MM.1S (cell line): ENCODE results near the gene PROX1.
A peak's percentile ranks its signal among the peaks of the same experiment; 100 is the strongest.

Experiments
- DNase-seq: peaks from one replicate; pipeline ENCODE4 v3.0.0-alpha.2; 2015
- H2AFZ ChIP-seq: fragments of 300-600 bp; sonication (generic); 2 replicates; pipeline ENCODE4 v1.6.0; 2016; ENCODE audit warnings: antibody characterized with exemption, low read length
- H3F3A ChIP-seq: fragments of 300-600 bp; sonication (generic); 2 replicates; pipeline ENCODE4 v1.6.1; 2016; ENCODE audit warnings: mild to moderate bottlenecking, antibody characterized with exemption, low read length, moderate library complexity, mixed read lengths; ENCODE audit not compliant: insufficient read depth
- H3K27ac ChIP-seq: fragments of 300-600 bp; sonication (generic); 2 replicates; pipeline ENCODE4 v1.5.1; 2016; ENCODE audit warnings: mild to moderate bottlenecking, low read length
- H3K27me3 ChIP-seq: fragments of 300-600 bp; sonication (generic); replicated peaks from 2 replicates; pipeline ENCODE4 v1.6.0; 2016; ENCODE audit warnings: low read length; ENCODE audit not compliant: insufficient read depth
- H3K36me3 ChIP-seq: fragments of 300-600 bp; sonication (generic); replicated peaks from 2 replicates; pipeline ENCODE4 v1.6.1; 2016; ENCODE audit warnings: mild to moderate bottlenecking, low read length, mixed read lengths; ENCODE audit not compliant: insufficient read depth
- H3K4me1 ChIP-seq: fragments of 300-600 bp; sonication (generic); 2 replicates; pipeline ENCODE4 v1.6.1; 2016; ENCODE audit warnings: low read length, mixed read lengths
- H3K4me2 ChIP-seq: fragments of 300-600 bp; sonication (generic); 2 replicates; pipeline ENCODE4 v1.6.0; 2016; ENCODE audit warnings: low read depth, low read length
- H3K4me3 ChIP-seq: fragments of 300-600 bp; sonication (generic); 2 replicates; pipeline ENCODE4 v1.5.1; 2016; ENCODE audit warnings: low read length, mixed read lengths
- H3K79me2 ChIP-seq: fragments of 300-600 bp; sonication (generic); 2 replicates; pipeline ENCODE4 v1.6.1; 2016; ENCODE audit warnings: mixed run types, low read length, mixed read lengths
- H3K9ac ChIP-seq: fragments of 300-600 bp; sonication (generic); 2 replicates; pipeline ENCODE4 v1.6.1; 2016; ENCODE audit warnings: low read length, mixed read lengths
- H3K9me2 ChIP-seq: fragments of 300-600 bp; sonication (generic); replicated peaks from 2 replicates; pipeline ENCODE4 v1.6.1; 2016; ENCODE audit warnings: mild to moderate bottlenecking, low read length, mixed read lengths; ENCODE audit not compliant: insufficient read depth
- H3K9me3 ChIP-seq: fragments of 300-600 bp; sonication (generic); replicated peaks from 2 replicates; pipeline ENCODE4 v1.6.1; 2016; ENCODE audit warnings: mild to moderate bottlenecking, low read length, mixed read lengths; ENCODE audit not compliant: insufficient read depth
- H4K20me1 ChIP-seq: fragments of 300-600 bp; sonication (generic); 2 replicates; pipeline ENCODE4 v1.6.1; 2016; ENCODE audit warnings: mild to moderate bottlenecking, low read length, moderate library complexity, mixed read lengths; ENCODE audit not compliant: insufficient read depth
- EZH2 ChIP-seq: fragments of 300-600 bp; sonication (generic); optimal IDR thresholded peaks from 2 replicates; pipeline ENCODE3; 2017; ENCODE audit warnings: low read depth, mild to moderate bottlenecking, antibody characterized with exemption, low read length, mixed read lengths
- EZH2phosphoT487 ChIP-seq: fragments of 300-600 bp; sonication (generic); IDR thresholded peaks from 2 replicates; pipeline ENCODE4 v1.6.1; 2018; ENCODE audit warnings: antibody characterized with exemption, low read length
- TF ChIP-seq, protein P1 (sequence below): fragments of 300-600 bp; sonication (generic); IDR thresholded peaks from 2 replicates; pipeline ENCODE4 v1.5.1; 2016; ENCODE audit warnings: antibody characterized with exemption, low read length, mixed read lengths

PROX1 gene

DNA sequence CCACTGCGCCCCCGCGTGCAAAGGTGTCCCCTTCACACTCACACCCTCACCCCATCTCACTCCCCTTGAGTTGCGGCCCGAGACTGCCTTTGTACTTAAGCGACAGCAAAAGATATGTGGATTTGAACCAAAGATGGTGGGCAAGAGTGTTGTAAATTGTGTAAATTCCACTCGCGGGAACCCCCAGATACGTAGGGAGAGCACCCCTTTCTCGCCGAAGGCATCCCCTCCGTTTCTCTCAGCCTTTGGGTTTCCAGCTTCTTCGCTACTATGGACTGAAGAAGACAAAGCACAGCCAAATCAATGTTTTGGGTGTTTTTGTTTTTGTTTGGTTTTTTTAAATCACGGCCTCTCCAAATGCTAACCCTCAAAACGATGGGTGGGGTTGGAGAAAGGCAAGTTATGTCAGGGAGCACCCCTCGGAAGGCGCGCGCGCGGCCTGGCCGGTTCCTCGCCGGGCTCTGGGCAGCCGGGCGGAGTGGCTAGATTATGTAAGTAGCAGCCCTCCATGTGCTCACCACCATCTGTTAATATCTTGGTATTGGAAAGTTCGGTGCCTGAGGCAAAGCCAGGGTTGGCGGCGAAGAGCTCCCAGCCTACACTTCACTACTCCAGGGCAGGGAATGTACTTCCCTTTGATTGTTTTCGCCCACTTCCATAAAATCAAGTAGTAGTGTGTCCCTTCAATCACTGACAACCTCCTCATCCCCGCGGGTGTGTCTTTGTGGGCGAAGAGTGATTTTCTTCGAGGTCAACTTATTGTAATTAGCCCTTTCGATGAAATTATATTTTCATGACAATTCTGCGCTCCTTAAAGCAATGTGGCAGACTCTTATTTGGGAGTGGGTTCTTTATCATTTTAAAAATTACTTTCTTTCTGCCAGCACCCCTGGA, 4.0 kb upstream of the PROX1 start:
- H3K4me2 ChIP-seq = peak overlapping the region; percentile 8; the same call in 1 of the 2 replicates
- H3K27me3 ChIP-seq = peaks cover 37% of the 10 kb centered on the region
- TF ChIP-seq, protein P1, sequence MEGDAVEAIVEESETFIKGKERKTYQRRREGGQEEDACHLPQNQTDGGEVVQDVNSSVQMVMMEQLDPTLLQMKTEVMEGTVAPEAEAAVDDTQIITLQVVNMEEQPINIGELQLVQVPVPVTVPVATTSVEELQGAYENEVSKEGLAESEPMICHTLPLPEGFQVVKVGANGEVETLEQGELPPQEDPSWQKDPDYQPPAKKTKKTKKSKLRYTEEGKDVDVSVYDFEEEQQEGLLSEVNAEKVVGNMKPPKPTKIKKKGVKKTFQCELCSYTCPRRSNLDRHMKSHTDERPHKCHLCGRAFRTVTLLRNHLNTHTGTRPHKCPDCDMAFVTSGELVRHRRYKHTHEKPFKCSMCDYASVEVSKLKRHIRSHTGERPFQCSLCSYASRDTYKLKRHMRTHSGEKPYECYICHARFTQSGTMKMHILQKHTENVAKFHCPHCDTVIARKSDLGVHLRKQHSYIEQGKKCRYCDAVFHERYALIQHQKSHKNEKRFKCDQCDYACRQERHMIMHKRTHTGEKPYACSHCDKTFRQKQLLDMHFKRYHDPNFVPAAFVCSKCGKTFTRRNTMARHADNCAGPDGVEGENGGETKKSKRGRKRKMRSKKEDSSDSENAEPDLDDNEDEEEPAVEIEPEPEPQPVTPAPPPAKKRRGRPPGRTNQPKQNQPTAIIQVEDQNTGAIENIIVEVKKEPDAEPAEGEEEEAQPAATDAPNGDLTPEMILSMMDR = no peak
- TF ChIP-seq EZH2phosphoT487 = no peak
- H3K79me2 ChIP-seq = no peaks in the 10 kb centered on the region
- H3K36me3 ChIP-seq = no peaks in the 10 kb centered on the region
- H3F3A ChIP-seq = peaks cover 17% of the 10 kb centered on the region
- no peaks in the 10 kb centered on the region for H4K20me1 ChIP-seq
- H2AFZ ChIP-seq = no peak overlapping the region
- no peaks in the 10 kb centered on the region for H3K9me3 ChIP-seq
- H3K27ac ChIP-seq = no peak overlapping the region
- H3K4me1 ChIP-seq = 0 out of 2 replicates have a peak, but pooled peaks cover 3% of the 10 kb centered on the region
- no peaks in the 10 kb centered on the region for H3K9me2 ChIP-seq
- no peak overlapping the region for H3K4me3 ChIP-seq
- H3K9ac ChIP-seq = no peak overlapping the region
- DNase-seq = no peak

DNA sequence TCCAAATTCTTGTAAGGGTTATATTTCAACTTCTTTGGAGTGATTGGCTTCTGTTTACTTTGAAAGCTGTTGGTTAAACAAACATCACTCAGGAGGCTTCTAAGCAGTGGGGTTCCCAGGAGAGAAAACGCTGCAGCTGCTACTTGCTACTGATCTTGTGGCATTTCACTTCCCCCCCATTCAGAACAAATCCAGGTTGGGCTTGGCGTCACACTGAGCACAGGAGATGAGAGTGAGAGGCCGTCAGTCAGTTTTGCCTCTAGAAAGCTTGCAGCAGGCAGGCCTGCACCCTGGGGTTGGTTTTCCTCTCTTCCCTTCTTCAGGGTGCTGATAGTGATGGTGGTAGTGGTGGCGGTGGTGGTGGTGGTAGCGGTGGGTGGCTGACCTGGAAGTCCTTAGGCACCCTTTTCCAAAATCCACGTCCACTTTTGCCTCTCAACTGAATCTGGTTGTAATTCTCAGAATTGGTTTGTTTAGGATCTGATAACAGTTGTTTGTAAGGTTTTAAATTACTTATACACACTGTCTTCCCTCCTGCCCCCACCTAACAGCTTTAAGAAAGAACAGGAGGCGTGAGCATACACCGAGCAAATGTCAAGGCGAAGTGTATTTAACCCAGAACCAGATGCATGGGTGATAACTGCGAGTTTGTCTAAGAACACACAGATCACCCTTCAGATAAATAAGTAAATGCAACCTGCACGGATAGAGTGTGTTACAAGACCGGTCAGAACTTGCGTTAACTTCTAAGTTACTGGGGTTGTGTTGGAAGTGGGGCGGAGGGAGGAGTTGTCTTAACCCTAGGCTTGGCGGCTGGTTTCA, 3.2 kb upstream of the PROX1 start:
- no peaks in the 10 kb centered on the region for H3K9me3 ChIP-seq

DNA sequence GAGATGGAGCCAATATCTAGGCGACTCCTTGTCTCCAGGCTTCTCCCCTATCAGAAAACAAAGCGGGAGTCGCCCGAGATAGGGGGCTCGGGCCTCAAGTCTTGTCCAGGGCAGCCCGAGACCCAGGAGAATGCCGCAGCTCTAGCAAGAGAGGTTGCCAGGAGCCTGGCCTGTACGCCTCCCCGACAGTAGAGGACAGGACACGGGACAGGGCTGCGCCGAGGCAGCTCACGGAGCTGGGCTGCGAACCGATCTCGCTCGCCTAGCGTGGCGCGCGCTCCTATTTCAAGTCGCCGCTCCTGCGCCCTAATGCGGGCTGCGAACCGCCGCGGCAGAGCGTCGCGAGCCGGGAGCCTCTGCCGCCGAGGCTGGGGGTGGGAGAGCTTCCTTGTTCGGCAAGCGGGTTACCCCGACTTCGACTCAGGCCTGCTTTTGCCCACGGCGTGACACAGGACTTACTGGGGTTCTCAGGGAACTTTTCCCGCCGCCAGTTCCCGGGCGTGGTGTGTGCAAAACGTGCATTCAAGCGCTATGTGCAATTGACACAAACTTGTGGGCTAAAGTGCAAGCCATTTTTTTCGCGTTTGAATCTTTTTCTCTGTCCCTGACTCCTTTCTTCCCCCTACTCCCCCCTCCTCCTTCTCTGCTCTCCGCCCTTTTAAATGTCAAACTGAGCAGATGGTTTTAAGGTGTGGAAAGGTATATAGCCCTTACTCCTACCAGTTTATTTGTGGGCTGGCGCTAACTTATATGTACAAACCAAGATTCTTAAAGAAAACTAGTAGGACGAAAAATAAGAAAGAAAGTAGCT, 2.4 kb upstream of the PROX1 start:
- no peaks in the 10 kb centered on the region for H4K20me1 ChIP-seq
- no peak overlapping the region for H3K4me3 ChIP-seq
- peaks cover 37% of the 10 kb centered on the region for H3K27me3 ChIP-seq
- no peaks in the 10 kb centered on the region for H3K79me2 ChIP-seq
- H3K4me1 ChIP-seq = peaks cover 6% of the 10 kb centered on the region
- H3K9ac ChIP-seq = no peak overlapping the region
- H3K9me2 ChIP-seq = no peaks in the 10 kb centered on the region
- peaks cover 34% of the 10 kb centered on the region for H3F3A ChIP-seq
- H3K36me3 ChIP-seq = no peaks in the 10 kb centered on the region
- DNase-seq = no peak
- H2AFZ ChIP-seq = no peak overlapping the region
- H3K4me2 ChIP-seq = no peak overlapping the region
- TF ChIP-seq EZH2phosphoT487 (no peak), EZH2 (no peak)
- TF ChIP-seq, protein P1 = no peak
- H3K27ac ChIP-seq = no peak overlapping the region
- no peaks in the 10 kb centered on the region for H3K9me3 ChIP-seq

More for the DNA sequence above, 3.2 kb upstream of the PROX1 start:
- Histone ChIP-seq H3K4me2 (no peak overlapping the region), H3K36me3 (no peaks in the 10 kb centered on the region), H3F3A (peaks cover 26% of the 10 kb centered on the region), H3K4me3 (no peak overlapping the region), H4K20me1 (no peaks in the 10 kb centered on the region), H3K4me1 (0 out of 2 replicates have a peak, but pooled peaks cover 3% of the 10 kb centered on the region), H3K79me2 (no peaks in the 10 kb centered on the region), H3K27me3 (peaks cover 37% of the 10 kb centered on the region), H3K9me2 (no peaks in the 10 kb centered on the region), H3K27ac (no peak overlapping the region), H2AFZ (no peak overlapping the region), H3K9ac (no peak overlapping the region)
- no peak for DNase-seq
- TF ChIP-seq EZH2phosphoT487 = no peak
- TF ChIP-seq, protein P1 = no peak
- TF ChIP-seq EZH2 = no peak
